ENCODE measurements around the gene SEC24C. TPM values are rescaled to one million over a fixed set of nuclear protein-coding genes. Genes with fewer than 3 reads are reported as not detected.
"Not testable (repeated sequence)": the region's sequence is repeated elsewhere in the genome, so short reads cannot be mapped to it uniquely, and the experiment has no call there.

The SEC24C gene
- polyA plus RNA-seq, 1 donor: 66.9 TPM

GRCh38 chr10:73730153-73730906 lies 13.8 kb upstream of the SEC24C start:
- no CpG with 5 or more reads among the region's 58 CpGs for WGBS (ENCODE audit: insufficient coverage, low lambda C conversion rate)
- H3K27ac ChIP-seq (ENCODE audit: low read length): peak overlapping the region; percentile 88
- H3K36me3 ChIP-seq (ENCODE audit: control insufficient read depth, insufficient read depth, low read length): peaks cover 37% of the 10 kb centered on the region
- peak overlapping the region; percentile 84 for H3K4me3 ChIP-seq (ENCODE audit: low read length)
- peak; percentile 70 to 95 for DNase-seq
- H3K9me3 ChIP-seq (ENCODE audit: control insufficient read depth, low read depth, low read length): no peaks in the 10 kb centered on the region
- no peaks in the 10 kb centered on the region for H3K4me1 ChIP-seq (ENCODE audit: control insufficient read depth, insufficient read depth, low read length)
- H3K27me3 ChIP-seq (ENCODE audit: control insufficient read depth, insufficient read depth, low read length): no peaks in the 10 kb centered on the region

- Histone ChIP-seq H3K27ac (ENCODE audit: low read length) (no peak overlapping the region), H3K9me3 (ENCODE audit: control insufficient read depth, low read depth, low read length) (no peaks in the 10 kb centered on the region), H3K4me3 (ENCODE audit: low read length) (no peak overlapping the region), H3K4me1 (ENCODE audit: control insufficient read depth, insufficient read depth, low read length) (no peaks in the 10 kb centered on the region), H3K36me3 (ENCODE audit: control insufficient read depth, insufficient read depth, low read length) (peaks cover 33% of the 10 kb centered on the region), H3K27me3 (ENCODE audit: control insufficient read depth, insufficient read depth, low read length) (no peaks in the 10 kb centered on the region)
- no peak for DNase-seq
- WGBS (ENCODE audit: insufficient coverage, low lambda C conversion rate): no CpG with 5 or more reads among the region's 42 CpGs
These were observed 12.4 kb upstream of the SEC24C start for GRCh38 chr10:73731588-73732375.

DNA sequence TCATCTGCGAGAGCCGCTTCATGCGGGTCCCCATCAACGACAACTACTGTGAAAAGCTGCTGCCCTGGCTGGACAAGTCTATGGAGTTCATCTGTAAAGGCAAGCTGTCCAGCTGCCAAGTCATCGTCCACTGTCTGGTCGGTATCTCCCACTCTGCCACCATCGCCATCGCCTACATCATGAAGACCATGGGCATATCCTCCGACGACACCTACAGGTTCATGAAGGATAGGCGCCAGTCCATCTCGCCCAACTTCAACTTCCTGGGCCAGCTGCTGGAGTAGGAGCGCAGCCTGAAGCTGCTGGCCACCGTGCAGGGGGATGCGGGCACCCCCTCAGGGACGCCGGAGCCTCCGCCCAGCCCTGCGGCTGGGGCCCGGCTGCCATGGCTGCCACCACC lies 11.7 kb upstream of the SEC24C start:
- Histone ChIP-seq H3K4me1 (ENCODE audit: control insufficient read depth, insufficient read depth, low read length) (no peaks in the 10 kb centered on the region), H3K36me3 (ENCODE audit: control insufficient read depth, insufficient read depth, low read length) (peaks cover 29% of the 10 kb centered on the region), H3K27me3 (ENCODE audit: control insufficient read depth, insufficient read depth, low read length) (no peaks in the 10 kb centered on the region), H3K4me3 (ENCODE audit: low read length) (no peak overlapping the region), H3K9me3 (ENCODE audit: control insufficient read depth, low read depth, low read length) (no peaks in the 10 kb centered on the region), H3K27ac (ENCODE audit: low read length) (no peak overlapping the region)
- DNase-seq: no peak
- no CpG with 5 or more reads among the region's 20 CpGs for WGBS (ENCODE audit: insufficient coverage, low lambda C conversion rate)

DNA sequence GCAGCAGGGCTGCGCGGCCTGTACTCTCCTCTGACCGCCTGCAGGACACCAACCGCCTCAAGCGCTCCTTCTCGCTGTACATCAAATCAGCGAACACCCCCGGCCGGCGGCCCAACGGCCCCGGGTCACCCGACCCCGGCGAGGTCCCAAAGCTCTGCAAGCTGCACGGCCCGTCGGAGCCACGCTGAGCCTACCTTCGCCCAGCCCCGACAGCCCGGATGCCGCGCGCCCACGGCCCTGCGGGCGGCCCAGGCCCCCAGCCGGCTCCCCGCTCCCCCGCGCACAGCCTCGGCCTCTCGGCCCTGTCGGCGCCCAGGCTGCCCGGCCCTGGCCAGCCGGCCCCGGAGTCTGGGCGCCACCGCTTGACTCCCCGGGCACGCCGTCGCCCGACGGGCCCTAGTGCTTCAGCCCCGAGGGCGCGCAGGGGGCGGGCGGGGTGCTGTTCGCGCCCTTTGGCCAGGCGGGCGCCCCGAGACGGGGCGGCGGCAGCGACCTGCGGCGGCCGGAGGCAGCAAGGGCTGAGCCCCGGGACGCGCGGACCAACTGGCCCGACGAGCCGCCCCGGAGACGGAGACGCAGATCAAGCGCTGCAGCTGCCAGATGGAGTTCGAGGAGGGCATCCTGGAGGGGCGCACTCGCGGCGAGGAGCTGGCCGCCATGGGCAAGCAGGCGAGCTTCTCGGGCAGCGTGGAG lies 11.1 kb upstream of the SEC24C start:
- WGBS (ENCODE audit: insufficient coverage, low lambda C conversion rate): no CpG with 5 or more reads among the region's 84 CpGs
- Histone ChIP-seq H3K36me3 (ENCODE audit: control insufficient read depth, insufficient read depth, low read length) (peaks cover 32% of the 10 kb centered on the region), H3K9me3 (ENCODE audit: control insufficient read depth, low read depth, low read length) (no peaks in the 10 kb centered on the region), H3K27ac (ENCODE audit: low read length) (no peak overlapping the region), H3K27me3 (ENCODE audit: control insufficient read depth, insufficient read depth, low read length) (no peaks in the 10 kb centered on the region), H3K4me3 (ENCODE audit: low read length) (no peak overlapping the region), H3K4me1 (ENCODE audit: control insufficient read depth, insufficient read depth, low read length) (no peaks in the 10 kb centered on the region)
- DNase-seq: no peak

DNA sequence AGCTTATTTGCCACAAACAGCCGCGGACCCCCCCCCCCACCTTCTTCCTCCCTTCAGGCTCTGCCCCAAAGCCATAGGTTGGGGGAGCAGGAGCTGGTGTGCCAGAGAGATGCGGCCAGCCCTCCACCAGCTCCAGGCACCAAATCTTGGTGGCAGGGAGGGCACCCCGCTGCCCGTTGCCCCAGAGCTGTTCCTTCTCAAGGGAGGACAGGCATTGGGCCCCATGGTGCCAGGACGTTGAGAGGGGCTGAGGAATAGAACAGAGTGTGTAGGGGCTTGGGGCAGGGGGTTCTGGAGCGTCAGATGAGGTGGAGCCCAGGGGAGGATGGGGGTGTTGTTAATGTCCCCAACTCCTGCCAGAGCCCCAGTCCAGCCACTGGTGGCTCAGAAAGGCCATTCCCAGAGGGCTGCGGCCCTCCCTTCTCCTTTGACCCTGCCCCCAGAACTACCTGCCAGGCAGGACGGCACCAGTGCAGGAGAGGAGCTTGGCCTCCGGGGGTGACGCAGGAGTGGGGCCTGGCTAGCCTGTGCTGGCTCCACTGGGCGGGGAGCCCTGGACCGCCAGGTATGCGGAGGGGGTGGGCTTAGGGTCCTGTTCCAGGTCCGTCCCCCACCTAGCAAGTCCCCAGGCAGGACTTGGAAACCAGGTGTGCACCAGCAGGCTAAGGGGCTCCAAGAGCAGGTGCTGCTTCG lies 10.0 kb upstream of the SEC24C start:
- Histone ChIP-seq H3K4me1 (ENCODE audit: control insufficient read depth, insufficient read depth, low read length) (no peaks in the 10 kb centered on the region), H3K4me3 (ENCODE audit: low read length) (no peak overlapping the region), H3K27me3 (ENCODE audit: control insufficient read depth, insufficient read depth, low read length) (no peaks in the 10 kb centered on the region), H3K36me3 (ENCODE audit: control insufficient read depth, insufficient read depth, low read length) (peaks cover 30% of the 10 kb centered on the region), H3K27ac (ENCODE audit: low read length) (no peak overlapping the region), H3K9me3 (ENCODE audit: control insufficient read depth, low read depth, low read length) (no peaks in the 10 kb centered on the region)
- DNase-seq: no peak
- no CpG with 5 or more reads among the region's 16 CpGs for WGBS (ENCODE audit: insufficient coverage, low lambda C conversion rate)

DNA sequence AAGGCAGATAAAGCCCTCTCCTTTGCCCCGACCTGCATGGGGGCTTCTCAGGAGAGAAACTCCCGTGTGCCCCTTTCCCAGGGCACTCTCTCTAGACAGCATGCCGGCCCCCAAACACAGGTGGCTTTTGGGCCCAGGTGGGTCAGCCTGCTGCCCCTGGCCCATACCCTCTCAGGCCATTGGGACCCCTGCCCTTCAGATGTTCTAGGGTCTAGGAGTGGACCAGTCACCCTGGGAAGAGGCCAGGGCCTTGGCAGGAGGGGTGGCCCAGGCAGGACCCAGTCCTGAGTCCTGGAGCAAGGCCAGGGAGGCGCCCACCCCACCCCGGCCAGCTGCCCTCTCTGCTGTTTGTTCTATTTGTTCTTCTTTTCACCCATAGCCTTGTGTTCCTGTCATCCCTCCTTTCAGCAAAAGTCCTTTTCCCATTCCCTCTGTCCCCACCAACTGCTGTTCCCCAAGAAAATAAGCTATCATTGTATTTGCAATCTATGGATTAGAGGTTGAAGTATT lies 9.3 kb upstream of the SEC24C start:
- Histone ChIP-seq H3K4me1 (ENCODE audit: control insufficient read depth, insufficient read depth, low read length) (no peaks in the 10 kb centered on the region), H3K27ac (ENCODE audit: low read length) (no peak overlapping the region)
- WGBS (ENCODE audit: insufficient coverage, low lambda C conversion rate): no CpG with 5 or more reads among the region's 5 CpGs

DNA sequence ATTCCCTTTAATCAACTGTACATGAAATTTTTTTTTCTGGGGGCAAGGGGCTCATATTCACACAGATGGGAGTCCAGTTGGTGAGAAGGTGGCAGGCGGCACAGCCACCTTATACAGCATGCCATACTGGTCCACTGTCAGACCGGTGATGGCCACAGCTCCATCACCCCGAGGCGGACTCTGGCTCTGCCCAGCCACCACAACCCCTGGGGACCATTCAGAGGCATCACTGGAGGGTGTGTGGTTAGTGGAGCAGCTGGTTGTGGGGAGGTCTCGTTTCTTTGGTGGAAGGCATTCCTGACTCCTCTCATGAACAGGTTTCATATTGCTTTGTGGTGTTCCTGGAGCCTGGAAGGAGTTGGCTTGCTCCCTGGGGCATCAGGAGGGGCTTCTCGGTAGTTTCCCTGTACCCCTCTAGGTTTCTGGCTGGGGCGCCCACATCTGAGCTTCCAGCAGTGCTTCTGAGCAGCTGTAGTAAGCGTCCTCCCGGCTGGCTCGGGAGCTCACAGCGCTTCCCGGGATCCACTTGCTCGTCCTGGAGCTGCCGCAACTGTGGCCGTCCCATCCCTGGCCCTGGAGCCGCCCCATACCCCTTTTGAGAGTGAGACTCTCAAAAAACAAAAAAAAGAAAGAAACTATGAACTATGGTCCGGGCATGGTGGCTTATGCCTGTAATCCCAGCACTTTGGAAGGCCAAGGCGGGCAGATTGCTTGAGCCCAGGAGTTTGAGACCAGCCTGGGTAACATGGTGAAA lies 3.5 kb upstream of the SEC24C start:
- not testable (repeated sequence) for H3K4me3 ChIP-seq (ENCODE audit: low read length); H3K4me1 ChIP-seq (ENCODE audit: control insufficient read depth, insufficient read depth, low read length); H3K36me3 ChIP-seq (ENCODE audit: control insufficient read depth, insufficient read depth, low read length); H3K9me3 ChIP-seq (ENCODE audit: control insufficient read depth, low read depth, low read length); H3K27ac ChIP-seq (ENCODE audit: low read length); H3K27me3 ChIP-seq (ENCODE audit: control insufficient read depth, insufficient read depth, low read length); DNase-seq
- WGBS (ENCODE audit: insufficient coverage, low lambda C conversion rate): no CpG with 5 or more reads among the region's 18 CpGs

More for the DNA sequence above, 9.3 kb upstream of the SEC24C start:
- Histone ChIP-seq H3K36me3 (ENCODE audit: control insufficient read depth, insufficient read depth, low read length) (peaks cover 30% of the 10 kb centered on the region), H3K4me3 (ENCODE audit: low read length) (no peak overlapping the region), H3K27me3 (ENCODE audit: control insufficient read depth, insufficient read depth, low read length) (no peaks in the 10 kb centered on the region), H3K9me3 (ENCODE audit: control insufficient read depth, low read depth, low read length) (no peaks in the 10 kb centered on the region)
- no peak for DNase-seq

DNA sequence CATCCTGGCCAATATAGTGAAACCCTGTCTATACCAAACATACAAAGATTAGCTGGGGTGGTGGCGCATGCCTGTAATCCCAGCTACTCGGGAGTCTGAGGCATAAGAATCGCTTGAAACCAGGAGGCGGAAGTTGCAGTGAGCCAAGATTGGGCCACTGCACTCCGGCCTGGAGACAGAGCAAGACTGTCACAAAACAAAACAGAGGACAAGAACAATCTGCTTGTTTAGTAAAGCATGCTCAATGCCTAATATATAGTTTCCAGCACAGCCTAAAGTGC lies 1.8 kb upstream of the SEC24C start:
- no peaks in the 10 kb centered on the region for H3K27me3 ChIP-seq (ENCODE audit: control insufficient read depth, insufficient read depth, low read length)
- peaks cover 9% of the 10 kb centered on the region for H3K4me1 ChIP-seq (ENCODE audit: control insufficient read depth, insufficient read depth, low read length)
- DNase-seq: no peak
- H3K36me3 ChIP-seq (ENCODE audit: control insufficient read depth, insufficient read depth, low read length): peaks cover 15% of the 10 kb centered on the region
- no peak overlapping the region for H3K4me3 ChIP-seq (ENCODE audit: low read length)
- H3K27ac ChIP-seq (ENCODE audit: low read length): no peak overlapping the region
- WGBS (ENCODE audit: insufficient coverage, low lambda C conversion rate): no CpG with 5 or more reads among the region's 5 CpGs
- H3K9me3 ChIP-seq (ENCODE audit: control insufficient read depth, low read depth, low read length): no peaks in the 10 kb centered on the region

DNA sequence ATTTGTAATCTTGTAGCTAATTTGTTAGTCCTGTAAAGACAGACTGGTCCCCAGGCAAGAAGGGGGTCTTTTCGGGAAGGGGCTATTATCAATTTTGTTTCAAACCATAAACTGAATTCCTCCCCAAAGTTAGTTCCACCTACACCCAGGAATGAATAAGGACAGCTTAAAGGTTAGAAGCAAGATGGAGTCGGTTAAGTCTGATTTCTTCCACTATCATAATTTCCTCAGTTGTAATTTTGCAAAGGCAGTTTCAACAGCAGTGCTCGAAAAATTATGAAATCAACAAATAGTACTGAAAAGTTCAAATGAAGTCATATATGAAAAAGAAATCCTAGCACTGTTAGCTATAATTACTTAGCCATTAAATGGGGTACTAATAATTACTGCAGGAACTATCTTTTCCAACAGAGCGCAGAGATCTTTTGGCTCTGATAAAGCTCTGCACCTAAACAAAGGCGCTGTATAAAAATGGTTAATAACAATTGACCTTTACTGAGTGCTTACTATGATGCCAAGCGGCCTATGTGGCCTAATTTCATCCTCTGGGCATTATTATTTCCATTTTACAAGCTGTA lies 756 bp upstream of the SEC24C start:
- Histone ChIP-seq H3K9me3 (ENCODE audit: control insufficient read depth, low read depth, low read length) (no peaks in the 10 kb centered on the region), H3K4me3 (ENCODE audit: low read length) (peak overlapping the region; percentile 80), H3K27me3 (ENCODE audit: control insufficient read depth, insufficient read depth, low read length) (no peaks in the 10 kb centered on the region), H3K27ac (ENCODE audit: low read length) (peak overlapping the region; percentile 85), H3K36me3 (ENCODE audit: control insufficient read depth, insufficient read depth, low read length) (peaks cover 16% of the 10 kb centered on the region), H3K4me1 (ENCODE audit: control insufficient read depth, insufficient read depth, low read length) (peaks cover 9% of the 10 kb centered on the region)
- no CpG with 5 or more reads among the region's 6 CpGs for WGBS (ENCODE audit: insufficient coverage, low lambda C conversion rate)
- no peak for DNase-seq

Data from large intestine (tissue), 3 donors.